T-helper 2 cell (primary cell): Measurements from ENCODE around the gene APC2.
"Not testable (repeated sequence)": the region's sequence is repeated elsewhere in the genome, so short reads cannot be mapped to it uniquely, and the experiment has no call there.

Experiments used
- DNase-seq, 5 experiments: peaks; one replicate each; pipeline versions ENCODE4 v3.0.0 to v3.0.0-alpha.2; 2012 to 2022

Gene APC2

DNA sequence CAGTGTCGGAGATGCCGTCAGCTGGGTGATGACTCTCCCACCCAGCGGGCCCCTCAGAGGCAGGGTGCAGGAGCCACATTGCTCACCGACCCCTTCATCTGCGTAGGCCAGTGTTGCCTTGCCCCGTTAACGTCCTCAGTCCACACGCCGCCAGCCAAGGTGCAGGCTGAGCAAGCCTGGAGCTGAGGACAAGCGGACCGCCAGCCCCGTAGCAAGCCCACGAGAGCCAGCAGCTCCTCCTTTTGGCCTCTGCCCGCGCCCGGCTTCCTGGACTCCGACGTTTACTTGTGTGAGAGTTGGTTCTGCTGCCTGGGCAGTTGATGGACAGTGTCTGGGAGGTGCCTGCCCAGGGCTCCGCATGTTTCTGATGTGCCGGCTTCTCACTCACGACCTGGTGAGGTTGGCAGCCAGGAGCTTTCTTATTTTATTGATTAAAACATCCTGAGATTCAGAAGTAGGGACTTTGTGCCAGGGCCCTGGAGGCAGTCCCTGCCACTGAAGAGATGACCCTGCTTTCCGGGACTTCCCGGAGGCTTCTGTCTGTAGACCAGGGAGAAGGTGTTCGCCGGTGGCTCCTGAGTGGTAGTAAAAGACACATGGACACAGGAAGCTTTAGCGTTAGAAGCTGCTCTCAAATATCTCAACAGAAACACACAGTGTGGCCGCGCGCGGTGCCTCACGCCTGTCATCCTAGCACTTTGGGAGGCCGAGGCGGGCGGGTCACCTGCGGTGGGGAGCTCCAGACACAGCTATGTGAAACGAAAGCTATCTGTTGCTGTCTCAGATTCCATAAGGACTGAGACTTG is 36.7 kb upstream of the APC2 start:
- no peak for DNase-seq

DNA sequence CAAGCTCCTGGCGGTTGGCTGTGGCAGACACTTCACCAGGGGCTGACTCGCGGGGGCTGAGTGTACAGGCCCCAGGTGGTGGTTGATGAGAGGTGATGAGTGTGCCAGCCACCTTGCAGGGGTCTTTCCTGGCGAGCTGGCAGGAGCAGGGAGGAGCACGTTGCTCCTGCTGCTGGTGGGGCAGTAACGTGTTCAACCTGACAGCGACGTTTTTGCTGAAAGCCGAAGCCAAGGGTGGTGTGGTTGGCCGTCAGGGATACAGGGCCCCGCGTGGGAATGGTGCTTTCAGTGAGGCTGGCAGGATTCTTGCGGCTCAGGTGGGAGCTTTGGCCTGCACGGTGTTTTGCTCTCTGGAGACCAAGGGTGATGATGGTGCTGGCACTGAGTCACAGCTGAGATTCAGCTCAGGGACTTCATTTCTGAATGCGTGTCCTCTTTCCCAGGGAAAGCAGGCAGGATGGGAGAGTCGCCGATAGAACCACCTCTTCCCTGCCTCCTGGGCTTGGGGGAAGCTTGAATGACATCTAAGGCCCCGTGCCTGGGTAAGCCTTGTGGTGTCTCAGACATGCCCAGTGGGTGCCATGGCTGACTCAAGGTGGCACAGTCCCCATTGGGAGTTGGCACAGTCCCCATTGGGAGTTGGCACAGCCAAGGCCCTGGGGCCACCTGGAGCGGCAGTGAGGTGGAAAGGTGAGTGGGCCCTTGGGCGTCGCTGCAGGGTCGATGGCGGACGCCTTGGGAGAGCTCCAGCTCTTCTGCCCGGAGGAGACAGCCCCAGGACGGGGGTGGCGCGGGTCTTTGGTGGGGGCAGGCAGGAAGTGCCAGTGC is 33.7 kb upstream of the APC2 start:
- DNase-seq: no peak

DNA sequence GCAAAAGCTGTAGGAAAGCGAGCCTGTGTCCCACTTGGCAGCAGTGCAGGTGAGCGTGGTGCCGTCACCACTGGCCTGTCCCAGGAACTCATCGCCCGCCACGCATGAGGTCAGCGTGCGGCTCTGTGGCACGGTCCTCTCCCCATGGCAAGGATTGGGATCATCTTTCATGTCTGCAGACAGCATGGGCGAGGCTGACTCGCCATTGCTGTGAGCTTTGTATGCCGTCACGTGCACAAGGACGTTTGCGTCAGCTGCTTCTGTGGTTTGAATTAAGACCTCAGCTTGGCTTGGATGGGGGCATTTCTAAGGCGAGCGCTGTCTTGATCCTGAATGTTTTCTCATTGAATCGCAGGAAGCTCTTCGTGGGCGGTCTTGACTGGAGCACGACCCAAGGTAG is 32.8 kb upstream of the APC2 start:
- no peak for DNase-seq

DNA sequence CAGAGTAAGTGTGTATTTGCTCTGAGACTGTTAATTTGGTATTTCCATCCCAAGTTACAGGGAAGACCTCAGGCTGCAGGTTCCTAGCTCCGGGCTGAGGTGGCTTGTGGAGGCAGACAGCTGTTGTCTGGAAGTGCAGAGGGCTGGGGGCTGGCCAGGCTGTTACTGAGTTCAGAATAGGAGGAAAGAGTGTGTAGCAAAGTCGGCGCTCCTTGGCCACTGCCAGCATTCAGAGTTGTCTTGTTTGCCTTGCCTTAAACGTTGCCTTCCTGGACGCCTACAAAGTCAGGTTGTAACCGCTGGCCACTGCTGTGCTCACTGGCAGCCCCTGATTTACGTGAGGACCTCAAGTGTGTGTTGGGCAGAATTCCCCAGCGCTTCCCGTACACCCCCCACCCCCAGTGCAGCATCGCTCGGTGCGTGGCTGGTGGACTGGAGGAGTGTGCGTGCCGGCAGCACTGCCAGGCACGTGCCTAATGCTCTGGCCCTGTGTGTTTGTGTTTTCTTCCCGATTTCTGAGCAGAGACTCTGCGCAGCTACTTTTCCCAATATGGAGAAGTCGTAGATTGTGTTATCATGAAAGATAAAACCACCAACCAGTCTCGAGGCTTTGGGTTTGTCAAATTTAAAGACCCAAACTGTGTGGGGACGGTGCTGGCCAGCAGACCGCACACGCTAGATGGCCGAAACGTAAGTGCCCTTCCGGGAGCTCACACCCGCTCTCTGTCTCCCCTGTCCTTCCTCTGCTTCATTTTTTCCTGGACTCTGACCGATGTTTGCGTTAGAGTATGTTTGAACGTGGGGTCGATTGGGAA is 32.0 kb upstream of the APC2 start:
- DNase-seq: no peak

DNA sequence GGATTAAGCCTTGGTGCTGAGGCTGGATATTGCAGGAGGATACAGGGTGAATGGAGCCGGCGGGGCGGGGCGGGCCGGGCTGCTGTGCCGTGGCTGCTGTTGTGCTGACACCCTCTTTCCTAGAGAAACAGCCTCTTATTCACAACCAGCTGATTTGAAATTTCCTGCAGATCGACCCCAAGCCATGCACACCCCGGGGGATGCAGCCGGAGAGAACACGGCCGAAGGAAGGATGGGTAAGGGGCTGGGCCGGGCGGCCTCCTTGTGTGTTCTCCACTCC is 31.5 kb upstream of the APC2 start:
- no peak for DNase-seq

DNA sequence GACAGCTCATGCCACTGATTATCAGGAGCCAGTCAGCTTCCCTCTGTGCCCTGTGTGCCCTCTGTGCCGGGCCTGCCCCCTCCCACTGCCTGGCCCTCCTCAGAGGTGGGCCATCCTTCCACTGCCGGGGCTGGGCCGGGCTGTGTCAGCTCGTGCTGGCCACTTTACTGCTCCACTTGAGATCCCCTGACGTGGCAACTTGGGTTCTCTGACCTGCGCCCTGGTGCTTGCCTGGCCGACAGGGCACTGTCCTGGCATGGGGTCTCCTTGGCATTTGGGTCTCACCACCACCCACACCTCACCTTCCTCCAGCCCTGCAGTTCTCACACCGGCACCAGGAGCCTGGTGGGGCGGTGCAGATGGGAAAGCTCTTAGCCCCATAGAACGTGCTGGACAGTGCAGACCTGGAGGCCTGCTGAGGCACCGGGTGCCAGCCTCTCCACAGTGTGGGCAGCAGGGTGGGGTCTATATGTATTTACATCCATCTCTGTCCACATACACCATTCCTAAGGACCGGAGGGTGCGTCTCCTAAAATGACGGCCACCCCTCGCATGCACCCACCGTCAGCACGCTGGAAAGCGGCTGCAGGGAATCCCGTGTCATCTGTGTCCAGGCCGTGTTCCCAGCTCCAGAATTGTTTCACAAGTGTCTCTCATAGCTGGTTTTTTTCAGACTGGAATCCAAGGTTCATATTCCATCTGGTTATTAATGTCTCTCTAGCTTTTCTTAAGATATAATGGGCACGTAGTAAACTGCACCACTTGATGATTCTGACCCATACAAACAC is 30.8 kb upstream of the APC2 start:
- no peak for DNase-seq

DNA sequence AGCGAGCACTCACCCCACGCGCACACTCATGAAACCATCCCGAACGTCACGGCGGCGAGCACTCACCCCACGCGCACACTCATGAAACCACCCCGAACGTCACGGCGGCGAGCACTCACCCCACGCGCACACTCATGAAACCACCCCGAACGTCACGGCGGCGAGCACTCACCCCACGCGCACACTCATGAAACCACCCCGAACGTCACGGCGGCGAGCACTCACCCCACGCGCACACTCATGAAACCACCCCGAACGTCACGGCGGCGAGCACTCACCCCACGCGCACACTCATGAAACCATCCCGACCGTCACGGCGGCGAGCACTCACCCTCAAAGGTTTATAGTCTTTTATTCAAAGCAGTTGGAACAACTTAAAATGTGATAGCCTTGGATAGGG is 29.8 kb upstream of the APC2 start:
- DNase-seq: not testable (repeated sequence)

DNA sequence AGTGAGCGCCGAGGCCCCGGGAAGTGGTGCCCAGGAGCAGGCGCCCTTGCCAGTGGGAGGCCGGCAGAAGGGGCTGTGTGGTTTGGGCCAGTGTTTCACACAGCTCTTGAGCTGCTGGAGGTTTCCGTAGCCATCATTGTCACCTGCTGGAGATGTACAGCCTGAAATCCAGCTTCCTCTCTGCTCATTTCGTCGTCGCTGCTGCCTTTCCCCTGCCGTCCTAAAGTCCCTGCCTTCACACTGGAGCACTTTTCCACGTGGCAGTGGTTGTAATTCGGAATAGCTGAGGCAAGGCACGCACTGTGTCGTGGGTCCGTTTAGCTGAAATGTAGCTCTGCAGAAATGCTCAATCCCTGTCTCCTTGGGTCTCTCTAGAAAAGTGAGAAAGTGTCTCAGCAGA is 29.3 kb upstream of the APC2 start:
- DNase-seq: no peak

DNA sequence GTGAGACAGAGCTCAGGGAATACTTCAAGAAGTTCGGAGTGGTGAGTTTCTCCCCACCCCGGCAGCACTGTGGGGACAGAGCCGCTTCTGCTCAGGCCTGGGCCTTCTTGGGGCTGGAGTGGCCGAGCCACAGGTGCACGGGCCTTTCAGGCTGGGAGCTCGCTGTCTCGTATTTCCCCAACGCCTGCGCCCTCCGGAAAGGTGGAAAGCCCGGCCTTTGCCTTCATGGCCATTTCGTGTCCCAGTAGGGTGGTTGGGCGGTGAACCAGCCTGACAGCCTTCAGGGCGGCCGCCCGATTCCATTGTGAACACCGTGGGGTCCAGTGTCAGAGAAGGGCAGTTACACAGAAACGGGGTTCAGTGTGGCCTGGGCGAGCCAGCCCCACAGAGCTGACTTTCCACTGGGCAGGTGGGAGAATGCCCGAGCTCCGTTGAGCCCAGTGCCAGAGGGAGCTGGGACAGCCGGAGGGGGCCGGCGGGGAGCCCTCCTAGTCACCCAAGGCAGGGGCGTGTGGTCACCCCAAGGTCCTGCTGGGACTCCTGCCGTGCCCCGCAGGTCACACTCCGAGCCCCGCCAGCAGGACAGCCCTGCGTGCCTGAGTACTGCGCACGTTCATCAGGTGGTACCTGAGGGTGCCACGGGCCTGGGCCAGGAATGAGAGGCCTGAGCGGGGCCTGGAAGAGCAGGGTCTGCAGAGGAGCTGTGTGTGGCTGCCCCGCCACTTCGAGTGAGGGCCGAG is 28.5 kb upstream of the APC2 start:
- DNase-seq: no peak

DNA sequence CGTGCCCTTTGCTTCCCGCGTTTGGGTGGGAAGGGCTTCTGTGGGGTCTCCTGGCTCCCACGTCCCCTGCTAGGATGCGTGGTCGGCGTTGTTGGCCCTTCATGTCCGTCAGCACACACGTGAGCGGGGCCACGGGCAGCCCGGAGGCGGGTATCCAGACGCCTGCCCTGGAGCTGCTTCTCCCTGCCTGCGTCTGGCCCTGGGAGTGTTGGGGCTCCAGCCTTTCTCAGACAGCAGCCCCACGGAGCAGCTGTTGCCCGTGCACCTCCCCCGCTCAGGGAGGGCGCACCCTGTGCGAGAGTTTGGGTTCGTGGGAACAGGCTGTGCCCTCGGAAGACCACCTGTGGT is 28.0 kb upstream of the APC2 start:
- DNase-seq: no peak

DNA sequence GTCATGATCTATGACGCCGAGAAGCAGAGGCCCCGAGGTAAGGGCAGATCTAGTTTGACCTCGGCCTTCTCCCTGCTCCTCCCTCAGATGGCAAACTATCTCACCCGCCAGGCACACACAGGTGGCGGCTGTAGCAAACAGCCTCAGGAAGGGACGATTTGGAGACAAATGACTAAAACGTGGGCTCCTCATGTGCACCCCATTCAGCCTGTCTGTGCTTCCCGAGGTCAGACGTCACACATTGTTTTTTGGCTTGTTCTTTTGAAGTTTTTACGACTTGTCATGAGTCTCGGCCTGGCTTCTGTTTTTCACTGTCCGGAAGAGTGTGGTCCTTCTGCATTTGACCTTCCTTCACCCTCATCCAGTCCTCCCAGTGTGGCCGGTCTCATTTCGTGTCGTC is 27.6 kb upstream of the APC2 start:
- DNase-seq: no peak

DNA sequence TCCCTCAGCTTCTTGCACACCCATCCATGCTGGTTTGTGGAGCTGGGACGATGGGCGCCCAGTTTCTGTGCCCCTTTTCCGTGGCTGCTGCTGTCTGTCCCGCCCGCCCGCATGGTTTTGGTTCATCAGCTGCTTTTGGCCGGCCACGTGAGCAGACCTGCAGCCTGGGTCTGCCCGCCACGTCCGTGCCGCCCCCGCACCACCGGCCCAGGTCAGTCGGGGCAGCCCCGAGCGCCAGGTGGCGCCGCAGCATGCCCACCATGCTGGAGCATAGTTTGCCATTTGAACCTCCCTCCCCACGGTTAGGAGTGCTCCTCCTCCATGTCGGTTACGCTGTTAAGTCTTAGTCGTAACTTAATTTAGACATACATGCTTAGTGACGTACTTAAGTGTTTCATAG is 27.0 kb upstream of the APC2 start:
- no peak for DNase-seq

DNA sequence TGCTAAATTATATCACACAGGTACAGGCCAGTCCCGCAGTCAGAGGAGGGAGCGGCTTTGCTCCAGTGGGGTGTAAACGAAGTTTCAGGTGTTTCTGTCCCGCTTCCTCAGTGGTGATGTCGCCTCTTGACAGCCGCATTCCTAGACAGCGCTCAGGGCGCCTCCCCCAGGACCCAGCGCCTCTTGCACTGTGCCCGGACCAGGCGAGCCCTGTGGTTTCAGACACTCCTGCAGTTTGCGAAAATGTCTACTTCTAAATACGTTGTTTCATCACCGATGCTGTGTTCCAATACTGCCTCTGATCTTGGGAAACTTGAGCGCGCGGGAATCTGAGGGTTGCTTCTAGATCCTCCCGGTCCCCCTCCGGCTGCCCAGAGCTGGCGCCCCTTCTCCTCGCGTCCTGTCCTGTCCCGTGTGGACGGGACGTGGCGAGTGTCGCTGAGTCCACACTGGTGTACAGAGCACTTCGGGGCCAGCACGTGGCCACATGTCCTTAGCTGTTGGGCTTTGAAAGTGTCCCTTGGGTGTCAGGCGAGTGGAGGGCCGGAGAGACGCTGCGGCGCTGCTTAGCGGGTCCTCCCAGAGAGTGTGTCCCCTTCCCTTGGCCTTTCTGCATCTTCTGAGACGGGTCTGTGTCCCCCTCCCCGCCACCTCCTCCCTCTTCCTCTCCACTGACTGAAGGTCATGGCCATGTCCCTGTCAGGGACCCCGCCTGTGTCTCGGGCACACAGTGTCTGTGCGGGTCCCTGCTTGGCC is 26.3 kb upstream of the APC2 start:
- DNase-seq: no peak

DNA sequence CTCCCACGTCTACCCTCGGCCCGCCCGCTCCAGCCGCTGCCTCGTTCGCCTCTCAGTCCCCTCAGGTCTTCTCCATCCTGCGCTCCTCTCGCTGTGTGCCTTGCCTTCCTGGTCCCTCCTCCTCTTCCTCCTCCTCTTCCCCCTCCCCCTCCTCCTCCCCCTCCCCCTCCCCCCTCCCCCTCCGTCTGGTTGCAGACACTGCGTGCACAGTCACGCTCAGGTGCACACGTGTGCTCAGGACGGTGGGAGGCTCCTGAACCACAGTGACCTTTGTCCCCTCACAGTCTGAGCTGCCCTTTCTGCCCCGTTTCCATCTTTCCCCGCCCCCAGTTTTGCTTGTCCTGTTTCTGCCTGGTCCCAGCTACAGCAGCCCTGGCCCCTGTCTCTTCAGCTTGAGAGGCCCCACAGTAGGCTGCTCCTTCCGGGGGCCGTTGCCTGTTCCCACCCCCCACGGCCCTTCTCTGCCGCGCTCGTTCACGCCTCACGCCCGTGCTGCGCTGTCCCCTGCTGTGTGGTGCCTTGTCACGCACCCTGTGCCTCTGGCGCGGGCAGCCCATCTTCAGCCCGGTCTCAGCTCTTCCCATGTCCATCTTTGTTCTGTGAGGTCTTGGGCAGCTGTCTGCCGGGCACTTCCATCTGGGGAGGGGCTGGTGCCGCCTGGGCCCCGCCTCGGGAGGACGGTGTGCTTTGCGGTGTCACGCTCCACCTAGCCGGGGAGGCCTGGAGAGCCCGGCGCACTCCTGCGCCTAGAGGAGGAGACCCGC is 25.5 kb upstream of the APC2 start:
- DNase-seq: no peak

DNA sequence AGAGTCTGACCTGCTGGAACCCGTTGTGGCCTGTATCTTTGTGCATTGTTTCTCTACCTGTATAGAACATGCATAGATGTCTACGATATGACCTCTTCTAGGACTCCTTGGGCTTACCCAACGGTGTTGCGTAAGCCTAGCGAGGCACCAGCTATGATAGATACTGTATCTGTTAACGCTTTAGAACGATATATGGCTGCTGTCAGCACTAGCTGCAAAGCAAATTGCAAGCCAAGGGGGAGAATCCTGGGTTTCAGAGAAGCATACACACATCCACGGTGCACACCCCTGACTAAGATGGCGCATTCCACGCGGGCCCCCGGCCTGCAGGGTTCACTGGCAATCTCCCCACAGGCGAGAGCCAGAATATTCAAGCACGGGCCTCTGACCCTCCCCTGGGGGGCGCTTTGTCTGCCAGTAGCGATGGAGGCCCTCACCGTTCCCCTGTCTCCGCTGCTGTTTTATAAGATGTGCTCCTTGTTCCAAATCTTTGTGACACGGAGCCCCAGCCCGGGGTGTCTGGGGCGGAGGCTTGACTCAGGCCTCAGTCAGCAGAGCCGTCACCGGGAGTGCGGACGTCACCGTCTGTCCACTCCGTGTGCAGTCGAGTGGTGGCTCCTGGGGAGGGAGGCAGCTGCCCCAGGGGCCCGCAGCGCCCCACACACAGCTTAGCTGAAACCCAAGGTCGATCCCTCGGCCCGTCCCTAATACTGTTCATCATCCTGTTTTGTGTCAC is 24.7 kb upstream of the APC2 start:
- DNase-seq: no peak

DNA sequence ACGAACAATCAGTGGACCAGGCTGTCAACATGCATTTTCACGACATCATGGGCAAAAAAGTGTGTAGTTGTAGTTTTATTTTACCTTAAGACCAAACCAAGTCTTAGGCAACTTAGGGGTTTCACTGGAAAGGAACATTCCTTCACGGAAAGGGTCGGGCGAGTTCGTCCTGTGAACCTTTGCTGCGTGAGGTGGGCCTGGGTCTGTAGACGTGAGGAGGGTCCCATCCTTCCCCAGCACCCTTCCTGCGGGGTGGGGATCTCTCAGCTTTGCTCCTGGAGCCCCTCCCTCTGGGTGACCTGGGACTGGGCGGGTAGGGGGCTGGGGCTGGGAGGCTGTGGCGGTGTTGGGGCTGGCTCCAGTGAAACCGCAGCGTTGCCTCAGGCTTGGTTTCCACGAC is 24.0 kb upstream of the APC2 start:
- no peak for DNase-seq

DNA sequence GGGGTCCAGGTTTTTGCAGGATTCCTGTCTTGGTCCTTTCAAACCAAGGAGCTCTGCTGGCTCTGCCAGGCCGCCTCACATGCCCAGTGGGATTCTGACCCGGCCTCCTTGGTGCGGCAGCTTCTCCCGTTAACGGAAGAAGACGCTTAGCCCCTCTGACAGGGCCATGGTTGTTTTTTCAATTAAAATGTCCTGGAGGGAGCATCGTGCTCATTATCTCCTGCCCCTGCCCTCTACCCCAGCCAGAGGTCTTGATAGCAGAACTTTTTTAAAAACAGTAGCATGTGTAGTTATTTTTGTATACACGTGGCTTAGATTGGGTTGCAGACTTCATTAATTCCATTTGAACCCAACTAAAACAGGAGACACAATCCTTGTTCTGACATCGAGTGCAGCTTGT is 23.2 kb upstream of the APC2 start:
- no peak for DNase-seq

DNA sequence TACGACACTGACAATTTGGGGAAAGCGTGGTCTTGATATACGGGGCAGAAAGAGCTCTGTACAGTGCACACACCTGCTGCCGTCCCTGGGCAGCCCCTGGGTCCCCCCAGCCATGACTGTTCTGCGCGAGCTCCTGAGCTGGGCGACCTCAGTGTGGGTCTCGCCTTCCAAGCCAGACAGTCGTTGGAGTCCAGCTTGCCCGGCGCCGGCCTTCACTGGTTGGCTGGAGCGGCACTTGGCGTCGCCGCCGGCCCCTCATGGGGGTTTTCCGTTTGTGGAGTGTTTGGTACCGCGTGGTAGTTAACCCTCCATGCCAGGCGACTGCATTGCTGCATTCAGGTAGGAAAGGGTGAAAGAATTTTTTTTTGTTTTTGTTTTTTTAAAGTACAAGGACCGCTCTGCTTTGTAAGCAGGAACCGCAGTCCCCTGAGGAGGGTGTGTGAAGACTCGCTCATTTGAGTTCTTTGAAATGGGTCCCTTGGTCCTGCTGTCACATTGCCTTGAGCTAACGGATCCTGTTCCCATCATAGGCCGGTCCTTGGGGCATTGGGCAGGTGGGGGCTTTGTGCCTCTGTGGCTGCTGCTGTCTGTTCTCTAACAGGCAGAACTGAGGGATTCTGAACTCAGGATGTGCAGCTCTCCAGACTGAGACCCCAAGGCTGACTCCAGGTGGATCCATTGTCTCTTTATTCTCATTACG is 22.6 kb upstream of the APC2 start:
- no peak for DNase-seq

DNA sequence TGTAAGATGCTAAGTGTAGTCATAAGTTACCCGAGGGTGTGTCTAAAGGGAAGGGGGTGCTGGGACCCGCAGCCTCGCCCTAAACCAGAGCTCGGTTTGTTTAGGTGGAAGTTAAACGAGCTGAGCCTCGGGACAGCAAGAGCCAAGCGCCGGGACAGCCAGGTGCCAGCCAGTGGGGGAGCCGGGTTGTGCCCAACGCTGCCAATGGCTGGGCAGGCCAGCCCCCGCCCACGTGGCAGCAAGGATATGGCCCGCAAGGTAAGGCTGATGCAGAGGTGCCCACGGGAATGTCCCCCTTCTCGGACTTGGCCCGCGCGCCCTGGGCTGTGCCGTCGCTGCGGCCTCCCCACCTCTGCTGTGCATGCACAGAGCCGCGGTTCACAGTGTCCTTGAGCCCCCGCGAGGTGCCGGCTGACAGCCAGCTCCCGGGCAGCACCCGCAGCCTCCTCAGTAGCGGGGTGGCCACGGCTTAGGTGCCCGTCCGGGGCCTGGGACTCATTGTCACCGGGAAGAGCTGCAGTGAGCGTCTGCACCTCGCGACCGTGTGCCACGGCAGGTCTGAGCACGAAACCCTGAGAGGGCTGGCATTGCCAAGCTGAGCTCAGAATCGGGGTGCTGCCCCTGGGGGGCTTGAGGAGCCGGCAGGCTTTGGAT is 21.1 kb upstream of the APC2 start:
- no peak for DNase-seq
